ENCODE data around the gene GLDN.

GLDN gene

DNA sequence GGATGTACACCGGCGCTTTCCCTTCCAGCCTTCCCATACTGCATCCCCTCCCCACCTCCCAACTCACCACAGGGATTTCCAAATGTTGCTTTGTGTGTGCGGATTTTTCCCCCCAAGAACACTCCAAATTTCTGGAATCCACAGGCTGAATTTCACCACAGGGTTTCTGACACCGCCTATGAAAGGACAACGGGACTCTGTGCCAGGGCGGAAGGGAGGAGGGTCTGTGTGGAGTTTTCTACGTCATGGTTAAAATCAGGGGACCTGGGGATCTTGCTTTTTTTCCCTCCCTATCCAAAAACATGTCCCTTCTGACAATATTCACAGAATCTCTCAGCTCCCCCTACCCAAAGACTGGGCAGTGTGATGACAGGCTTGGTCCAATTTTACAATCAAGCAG lies 17.7 kb upstream of the GLDN start:
- no peak for DNase-seq

DNA sequence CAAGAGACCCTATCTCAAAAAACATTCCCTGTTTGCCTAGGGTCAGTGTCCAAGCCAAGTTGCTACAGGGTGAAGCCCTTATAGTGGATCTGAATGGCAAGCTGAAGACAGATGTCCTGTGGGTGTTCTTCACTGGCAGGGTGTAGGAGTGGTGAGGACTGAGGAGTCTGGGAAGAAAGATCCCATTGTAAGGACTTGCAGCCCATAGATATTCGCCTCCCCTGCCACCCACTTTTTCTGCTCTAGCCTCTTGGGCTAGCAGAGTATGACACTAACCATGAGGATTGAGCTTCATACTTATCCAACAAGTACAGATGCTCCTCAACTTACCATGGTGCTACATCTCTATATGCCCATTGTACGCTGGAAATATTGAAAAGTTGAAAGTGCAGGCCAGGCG lies 16.3 kb upstream of the GLDN start:
- DNase-seq: no peak

DNA sequence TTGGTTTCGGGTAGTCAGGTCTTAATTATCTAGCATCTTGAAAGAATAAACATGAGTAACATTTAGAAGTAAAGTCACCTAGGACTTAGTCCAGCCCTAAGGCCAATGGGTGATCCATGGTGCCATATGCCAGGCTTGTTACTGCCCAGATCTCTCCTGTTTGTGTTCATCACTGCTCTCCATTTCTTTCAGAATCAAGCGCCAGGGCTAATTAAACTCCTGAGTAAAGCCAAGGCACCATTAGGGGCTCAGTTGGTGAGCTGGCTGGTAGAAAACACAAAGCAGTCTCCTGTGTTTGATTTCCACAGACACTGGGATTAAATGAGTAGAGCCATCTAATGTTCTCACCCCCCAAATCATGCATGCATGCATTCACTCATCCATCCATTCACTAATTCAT lies 14.4 kb upstream of the GLDN start:
- no peak for DNase-seq

DNA sequence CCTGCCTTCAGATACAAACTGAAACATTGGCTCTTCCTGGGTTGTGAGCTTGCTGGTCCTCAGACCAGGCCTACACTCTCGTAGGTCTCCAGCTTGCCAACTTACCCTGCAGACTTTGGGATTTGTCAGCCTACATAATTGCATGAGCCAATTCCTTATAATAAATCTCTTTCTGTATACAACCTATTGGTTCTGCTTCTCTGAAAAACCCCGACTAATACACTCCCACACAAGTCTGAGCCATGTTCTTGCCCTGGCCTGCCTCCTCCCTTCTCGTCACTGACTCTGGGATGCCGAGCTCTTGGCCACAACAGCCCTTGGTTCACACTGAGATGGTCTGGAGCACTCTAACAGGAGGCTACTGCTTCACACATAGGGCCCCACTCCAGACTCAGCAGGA lies 12.5 kb upstream of the GLDN start:
- no peak for DNase-seq

DNA sequence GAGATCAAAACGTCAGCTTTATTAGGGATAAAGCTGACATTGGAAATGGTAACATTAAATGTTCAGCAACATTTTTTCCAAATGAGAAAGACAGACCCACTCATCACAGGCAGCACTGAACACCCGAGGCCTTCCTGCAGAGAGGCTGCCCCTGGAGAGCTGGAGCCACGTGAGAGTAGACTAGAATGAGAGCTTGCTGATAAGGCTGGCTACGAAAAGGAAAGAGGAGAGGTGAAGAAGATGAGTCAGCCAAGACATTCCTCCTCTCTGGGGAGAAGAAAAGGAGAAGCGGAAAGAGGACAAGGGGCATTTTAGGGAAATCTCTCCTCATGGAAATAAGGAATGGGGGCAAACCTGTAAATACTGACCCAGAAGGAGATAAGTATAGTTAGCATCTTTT lies 10.3 kb upstream of the GLDN start:
- no peak for DNase-seq

DNA sequence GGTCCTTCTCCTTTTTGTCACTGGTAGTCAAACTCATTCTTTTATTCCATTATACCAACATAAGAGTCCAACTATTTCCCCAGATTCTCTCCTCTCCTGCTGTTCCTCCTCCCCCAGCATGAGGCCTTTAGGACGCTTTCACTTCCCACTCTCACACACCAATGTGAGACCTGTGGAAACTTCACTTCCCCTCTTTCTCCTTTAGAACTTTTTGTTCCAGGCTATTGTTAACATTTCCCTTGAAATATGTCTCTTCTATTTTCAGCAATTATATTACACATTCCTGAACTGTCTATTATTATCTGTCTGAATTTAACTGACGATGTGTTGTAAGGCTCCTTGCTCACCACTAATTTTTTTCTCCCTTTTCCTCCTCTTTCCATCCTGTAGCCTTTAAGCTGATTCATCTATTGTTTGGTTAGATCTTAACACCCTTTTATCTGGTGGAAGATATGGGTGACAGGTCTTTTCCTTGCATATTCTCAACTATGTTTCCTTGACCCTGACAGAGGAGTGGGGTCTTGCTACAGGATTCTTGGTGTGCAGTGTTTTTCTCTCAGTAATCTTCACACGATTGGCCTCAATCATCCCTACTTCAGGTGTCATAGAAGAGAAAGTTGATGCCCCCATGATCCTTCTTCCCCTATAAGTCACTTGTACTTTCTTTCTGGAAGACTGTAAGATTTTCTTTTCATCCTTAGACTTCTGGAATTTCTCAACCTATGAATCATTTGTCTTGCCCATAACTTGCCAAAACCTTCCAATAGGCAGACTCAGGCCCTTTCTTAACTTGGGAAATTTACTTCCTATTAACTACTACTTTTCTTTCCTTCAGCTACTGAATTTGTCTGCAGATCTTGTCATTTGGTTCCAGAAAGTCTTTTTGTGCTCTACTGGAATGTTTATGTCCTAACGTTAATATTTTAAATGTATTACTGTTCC lies 9.0 kb upstream of the GLDN start:
- no peak for DNase-seq

DNA sequence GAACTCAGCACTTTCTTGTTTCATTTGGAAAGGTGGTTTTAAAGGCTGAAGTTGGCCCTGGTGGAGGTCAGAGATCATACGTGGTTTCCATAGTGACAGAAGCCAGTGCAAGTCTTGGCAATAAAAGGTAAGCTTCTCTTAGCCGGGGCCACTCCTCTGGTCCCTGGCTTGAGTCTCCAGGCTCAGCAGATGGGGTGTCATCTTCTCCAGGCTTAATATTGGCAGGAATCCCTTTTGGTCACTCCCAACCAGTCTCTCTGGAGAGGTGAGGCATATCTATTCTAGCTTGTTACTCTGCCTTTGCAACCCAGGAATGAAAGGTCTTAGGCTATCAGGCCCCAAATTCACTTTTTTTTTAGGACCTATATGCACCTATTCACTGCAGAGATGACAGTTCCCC lies 7.9 kb upstream of the GLDN start:
- no peak for DNase-seq

DNA sequence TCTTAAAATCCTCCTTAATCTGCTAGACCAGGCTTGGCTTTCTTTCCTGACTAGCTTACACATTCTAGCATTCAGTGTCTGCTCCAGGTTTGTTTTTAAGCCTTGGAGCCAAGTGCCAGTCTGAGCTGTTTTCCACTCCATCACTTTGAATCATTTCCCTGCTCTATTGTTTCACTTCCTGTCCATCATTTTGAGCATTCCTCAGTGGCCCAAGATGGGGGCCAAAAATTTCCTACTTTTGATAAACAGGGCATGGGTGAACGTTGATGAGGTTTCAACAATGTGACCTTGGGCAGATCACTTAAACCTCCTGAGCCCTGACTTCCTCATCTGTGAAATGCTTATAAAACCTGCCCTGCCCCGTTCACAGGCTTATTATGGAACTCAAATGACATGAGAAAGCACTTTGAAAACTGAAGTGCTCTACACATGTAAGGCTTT lies 7.4 kb upstream of the GLDN start:
- no peak for DNase-seq

DNA sequence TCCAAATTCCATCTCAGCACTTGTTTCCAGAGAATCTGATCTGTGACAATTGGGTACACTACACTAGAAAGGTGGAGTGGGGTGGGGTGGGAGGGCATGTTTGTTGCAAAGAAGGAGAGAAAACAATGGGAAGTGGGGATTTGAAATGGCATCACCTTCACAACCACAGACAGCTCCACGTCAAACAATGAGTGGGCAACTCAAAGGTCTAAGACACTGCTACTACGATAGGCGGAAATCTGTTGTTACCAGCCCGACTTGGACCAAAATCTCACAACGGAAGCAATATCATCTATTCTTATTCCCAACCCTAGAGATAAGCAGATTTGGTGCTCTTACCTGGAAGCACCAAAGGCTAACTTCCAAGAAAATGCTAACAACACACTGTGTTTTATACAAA lies 6.4 kb upstream of the GLDN start:
- no peak for DNase-seq

DNA sequence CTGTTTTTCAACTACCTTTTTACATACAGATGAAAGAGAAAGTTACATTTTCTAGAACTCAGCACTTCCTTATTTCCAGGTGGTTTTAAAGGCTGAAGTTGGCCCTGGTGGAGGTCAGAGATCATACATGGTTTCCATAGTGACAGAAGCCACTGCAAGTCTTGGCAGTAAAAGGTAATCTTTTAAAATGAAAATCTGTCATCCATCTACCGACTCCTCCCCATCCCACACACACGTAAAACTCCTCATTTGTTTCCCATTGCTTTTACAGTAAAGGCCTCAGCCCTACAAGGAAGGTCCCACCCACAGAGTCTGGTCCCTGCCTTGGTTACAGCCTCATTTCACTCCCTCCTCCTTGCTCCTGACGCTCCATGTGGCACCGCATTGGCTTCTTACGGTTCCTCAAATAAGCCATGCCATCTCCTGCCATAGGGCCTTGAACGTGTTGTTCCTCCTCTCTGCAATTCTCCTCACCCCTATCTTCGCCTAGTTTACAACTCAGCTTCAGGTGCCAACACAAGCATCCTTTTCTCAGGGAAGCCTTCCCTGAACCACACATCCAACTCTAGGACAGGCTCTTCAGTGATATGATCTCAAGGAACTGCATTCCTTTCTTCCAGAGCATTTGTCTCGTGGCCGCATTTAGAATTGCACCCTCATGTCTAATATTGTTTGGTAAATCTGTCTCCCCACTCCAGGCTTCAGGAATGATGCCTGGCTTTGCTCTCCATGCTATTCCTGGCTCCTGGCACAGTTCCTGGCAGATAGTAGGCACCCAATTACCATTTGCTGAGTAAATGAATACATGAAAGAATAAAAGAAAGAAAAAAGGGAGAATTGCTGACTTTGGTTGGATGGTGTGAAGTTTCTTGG lies 5.7 kb upstream of the GLDN start:
- DNase-seq: no peak

DNA sequence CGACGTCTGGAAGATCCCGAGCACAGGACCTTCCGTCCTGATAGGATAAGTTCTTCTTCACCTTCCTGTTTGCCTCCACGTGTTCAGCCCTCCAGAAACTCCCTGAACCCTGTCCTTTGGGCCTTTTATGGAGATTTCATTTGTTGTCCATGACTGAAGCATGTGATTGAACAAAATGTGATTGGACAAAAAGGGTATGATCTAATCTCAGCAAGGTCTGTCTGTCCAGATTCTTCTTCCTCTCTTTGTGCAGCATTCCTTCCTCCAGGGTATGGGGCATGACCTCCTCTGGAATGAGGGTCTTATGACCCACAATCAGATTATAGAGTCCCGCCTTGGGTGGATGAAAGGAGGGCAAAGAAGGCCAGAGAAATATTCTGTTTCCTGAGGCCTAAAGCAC lies 3.0 kb upstream of the GLDN start, which contains the start of gene CYP19A1:
Gene CYP19A1, minus strand, starts transcription at position 101 of the 400 bp plus-strand sequence. CDS start 95,684 bp downstream, outside the sequence.
- no peak for DNase-seq

DNA sequence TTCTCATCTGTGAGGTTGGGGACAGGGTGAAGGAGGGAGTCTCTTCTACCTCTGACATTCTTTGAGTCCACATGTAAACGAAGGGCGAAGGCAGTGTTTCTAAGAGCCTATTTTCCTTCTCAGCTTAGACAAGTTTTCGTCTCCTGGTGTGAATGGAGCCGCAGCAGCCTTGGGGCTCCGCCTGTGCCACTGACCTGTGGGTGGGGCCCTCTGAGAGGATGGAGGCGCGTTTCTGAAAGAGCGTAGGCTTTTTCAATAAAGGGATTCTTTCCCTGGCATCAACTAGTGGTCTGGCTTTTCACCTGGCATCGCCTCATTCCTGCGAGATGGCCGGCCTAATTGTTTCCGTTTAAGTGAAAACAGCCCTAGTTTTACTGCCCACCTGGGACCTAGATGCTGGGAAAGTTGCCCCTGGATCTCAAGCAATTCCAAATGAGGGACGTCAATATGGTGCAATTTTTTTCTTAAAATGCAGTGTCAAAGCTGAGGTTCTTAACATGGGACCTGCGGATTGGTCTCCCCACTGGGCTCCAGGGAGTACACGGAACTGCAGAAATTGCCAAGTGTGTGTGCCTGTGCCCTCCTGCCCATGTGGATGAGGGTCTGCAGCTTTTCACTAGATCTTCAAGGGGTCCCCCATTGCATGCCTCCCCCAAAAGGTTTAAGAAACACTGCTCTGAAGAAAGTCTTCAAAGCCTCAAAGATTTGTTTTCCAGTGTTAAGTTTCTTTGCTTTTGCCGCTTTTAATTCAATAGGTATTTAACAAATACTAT lies 958 bp downstream of the GLDN start:
- DNase-seq: no peak

DNA sequence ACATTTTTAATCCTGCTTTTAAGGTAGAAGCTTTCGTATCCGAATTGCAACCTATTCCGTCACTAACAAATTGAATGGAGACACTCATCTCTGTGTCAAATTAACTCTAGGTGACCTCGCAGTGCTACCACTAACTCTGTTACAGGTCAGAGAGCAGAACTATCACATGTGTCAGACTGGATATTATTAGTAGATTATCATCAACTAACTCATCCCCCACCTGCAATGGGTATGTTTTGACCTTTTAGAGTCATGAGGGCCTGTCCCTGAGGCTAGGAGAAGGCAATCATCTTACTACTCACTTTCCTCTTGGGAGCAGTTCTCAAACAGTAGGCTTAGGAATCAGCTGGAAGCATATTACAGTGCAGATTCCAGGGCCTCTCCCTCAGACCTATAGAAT lies 2.0 kb downstream of the GLDN start:
- DNase-seq: no peak

DNA sequence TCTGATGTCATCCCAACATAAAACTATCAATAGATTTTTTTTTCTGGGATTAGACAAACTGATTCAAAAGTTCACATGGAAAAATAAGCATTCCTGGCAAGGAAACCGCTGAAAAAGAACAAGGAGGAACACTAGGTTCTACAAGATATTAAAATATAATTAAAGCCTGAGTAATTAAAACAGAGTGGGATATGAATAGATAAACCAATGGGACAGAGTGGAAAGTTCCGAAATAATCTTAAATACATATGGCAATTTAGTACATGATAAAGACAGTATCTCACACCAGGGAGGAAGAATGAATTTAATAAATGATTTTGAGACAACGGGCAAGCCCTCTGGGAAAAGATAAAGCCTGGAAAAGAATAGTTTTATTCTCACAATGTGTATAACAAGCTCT lies 4.7 kb downstream of the GLDN start:
- DNase-seq: no peak

DNA sequence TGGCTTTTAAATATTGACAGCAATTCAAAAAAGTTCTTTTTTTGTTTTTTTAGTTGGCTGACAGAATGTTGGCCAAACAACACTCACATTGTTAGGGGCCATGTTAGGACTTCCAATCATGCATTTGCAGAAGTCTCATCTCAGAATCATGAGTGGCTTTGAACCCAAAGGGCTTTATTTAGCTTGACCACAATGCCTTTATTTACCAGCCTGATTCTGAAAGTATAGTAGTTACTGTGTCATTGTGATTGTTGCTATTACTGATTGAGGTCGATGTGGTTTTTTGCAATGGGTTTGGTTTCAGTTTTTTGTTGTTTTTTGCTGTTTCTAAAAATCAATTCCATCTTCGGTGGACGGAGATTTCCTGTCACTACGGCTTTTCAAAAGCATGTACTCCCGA lies 7.2 kb downstream of the GLDN start:
- no peak for DNase-seq

DNA sequence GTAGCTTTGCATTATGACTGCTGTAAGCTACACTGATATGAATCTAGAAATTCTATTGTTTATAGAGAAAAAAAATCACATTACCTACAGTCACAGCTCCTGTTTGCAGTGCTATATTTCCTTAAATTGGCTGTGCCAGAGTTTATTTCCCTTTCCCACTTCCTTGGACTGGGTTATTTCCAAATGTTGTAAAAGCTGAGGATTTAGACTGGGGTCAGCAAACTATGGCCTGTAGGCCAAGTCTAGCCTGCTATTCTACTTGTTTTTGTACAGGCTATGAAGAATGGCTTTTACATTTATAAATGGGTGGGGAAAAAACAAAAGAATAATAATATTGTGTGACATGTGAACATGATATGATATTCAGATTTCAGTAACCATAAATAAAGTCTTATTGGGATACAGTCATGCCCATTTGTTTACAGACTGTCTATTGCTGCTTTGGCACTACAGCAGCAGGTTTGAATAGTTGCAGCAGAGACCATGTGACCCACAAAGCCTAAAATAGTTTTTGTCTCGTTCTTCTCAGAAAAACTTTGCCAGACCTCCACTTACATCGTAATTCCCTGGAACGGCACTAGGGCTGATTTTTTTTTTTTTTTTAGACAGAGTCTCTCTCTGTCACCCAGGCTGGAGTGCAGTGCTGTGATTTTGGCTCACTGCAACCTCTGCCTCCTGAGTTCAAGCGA lies 7.8 kb downstream of the GLDN start:
- no peak for DNase-seq

DNA sequence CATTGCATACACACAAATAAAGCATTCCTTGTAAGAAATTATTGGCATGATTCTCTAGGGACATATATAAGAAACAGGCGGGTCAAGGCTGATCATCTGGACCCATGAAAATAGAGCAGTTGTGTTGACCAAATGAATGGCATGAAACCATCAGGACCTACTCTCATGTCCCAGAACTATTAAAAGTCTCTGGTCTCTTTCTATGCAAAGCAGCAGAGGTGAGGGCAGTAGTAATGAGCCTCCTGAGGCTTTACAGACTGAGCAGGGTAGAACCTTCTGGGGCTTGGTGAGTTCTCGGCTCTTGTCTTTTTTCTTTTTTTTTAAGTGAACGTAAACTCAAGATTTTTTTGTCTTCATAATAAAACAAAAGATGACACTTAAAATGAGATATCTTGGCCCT lies 9.3 kb downstream of the GLDN start:
- no peak for DNase-seq

DNA sequence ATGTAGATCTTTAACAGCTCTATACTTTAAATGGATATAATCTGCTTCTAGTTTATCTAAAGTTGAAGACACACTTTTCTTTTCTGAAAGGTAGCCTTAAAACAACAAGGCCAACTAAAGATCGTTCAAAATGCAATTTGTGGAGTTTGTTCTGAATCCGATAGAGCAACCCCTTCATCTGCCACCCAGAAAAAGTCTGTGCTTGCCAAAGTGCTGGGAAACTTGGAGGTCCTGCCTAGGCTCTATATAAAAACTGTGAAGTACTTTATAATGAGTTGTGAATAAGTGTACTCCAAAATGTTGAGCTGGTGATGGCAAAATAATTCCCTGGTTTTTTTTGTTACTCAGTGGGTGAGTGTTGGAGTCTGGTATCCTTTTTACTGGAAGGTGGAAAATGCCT lies 12.5 kb downstream of the GLDN start:
- no peak for DNase-seq

DNA sequence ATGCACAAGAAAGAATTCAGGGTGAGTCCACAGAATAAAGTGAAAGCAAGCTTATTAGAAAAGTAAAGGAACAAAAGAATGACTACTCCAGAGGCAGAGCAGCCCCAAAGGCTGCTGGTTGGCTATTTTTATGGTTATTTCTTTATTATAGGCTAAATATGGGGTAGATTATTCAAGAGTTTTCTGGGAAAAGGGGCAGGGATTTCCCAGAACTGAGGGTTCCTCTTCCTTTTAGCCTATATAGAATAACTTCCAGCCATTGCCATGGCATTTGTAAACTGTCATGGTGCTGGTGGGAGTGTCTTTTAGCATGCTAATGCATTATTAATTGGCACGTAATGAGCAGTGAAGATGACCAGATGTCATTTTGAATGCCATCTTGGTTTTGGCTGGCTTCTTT lies 13.6 kb downstream of the GLDN start:
- no peak for DNase-seq

DNA sequence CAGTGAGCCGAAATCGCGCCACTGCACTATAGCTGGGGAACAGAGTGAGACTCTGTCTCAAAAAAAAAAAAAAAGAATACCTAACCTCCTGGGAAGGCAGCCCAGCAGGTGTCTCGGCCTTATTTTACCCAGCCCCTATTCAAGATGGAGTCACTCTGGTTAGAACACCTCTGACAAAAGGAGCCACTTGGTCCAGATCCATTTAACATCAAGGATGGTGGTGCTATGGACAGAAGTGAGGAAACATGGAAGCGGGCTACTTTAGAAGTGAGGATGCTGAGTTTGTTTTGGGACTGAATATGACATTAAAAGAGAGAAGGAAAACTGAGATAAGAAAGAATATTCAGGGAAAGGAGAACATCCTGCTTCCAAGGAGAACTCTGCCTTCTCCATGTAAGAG lies 14.7 kb downstream of the GLDN start:
- no peak for DNase-seq

DNA sequence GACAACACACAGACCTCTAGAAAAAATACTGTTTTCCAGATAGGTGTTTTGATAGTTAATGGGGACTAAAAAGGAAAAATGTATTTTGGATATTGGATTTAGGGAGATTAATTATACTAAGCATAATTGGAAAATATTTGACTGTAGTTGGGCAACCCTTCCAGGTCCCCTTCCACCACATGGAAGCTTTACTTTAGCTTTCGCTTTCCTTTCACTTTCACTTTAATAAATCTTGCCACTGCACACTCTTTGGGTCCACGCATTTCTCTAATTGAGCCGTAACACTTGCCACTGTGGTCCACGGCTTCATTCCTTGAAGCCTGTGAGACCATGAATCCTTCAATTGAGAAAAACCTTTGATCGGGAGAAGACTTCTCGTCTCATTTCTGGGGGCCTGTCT lies 15.5 kb downstream of the GLDN start:
- no peak for DNase-seq

DNA sequence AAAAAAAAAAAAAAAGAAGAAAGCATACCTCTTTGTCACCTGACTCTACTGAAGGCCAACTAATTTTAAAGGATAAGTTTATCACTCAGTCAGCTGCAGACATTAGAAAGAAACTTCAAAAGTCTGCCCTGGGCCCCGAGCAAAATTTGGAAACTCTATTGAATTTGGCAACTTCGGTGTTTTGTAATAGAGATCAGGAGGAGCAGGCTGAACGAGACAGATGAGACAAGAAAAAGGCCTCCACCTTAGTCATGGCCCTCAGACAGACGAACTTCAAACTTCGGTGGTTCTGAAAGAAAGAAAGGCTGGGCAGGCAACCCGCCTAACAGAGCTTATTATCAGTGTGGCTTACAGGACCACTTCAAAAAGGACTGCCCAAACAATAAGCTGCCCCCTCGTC lies 18.5 kb downstream of the GLDN start:
- DNase-seq: no peak

DNA sequence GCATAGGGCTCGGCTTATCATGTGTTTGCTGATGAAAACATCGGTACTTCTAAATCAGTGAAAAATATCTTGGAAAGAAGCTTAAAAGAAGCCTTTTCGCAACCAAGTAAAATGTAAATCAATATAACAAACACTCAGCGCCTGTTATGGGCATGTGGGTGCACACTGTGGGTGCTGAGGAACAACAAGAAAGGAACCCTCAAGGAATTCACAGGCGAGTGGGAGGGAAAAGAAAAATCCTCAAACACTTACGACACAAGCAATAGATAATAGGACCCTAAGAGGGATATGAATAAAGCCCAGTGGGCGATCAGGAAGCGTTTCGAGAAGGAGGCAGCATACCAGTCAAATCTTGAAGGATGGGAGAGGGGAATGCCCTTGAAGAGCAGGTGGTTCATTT lies 21.9 kb downstream of the GLDN start:
- no peak for DNase-seq
